Measurements from ENCODE around the gene RNF225. TPM values are rescaled to one million over a fixed set of nuclear protein-coding genes. Genes with fewer than 3 reads are reported as not detected.

Gene RNF225
- total and polyA plus RNA-seq, 9 of the 15 experiments (the other 6 are each of a cell fraction or from before 2014, with no cell fraction given) = 0.33 TPM; not detected in 8

- TF ChIP-seq DNMT1 (IDR thresholded peaks at IDR 0.05) (no peak), SIX5 (IDR thresholded peaks at IDR 0.05; ENCODE audit: borderline replicate concordance in 1 of 2, insufficient read depth in 1 of 2, low read depth in 1 of 2, low read length in 2 of 2) (no peak), THRA (IDR thresholded peaks at IDR 0.05) (no peak)
These were observed 33.2 kb downstream of the RNF225 start (continued) for GRCh38 chr19:58428617-58429016.

DNA sequence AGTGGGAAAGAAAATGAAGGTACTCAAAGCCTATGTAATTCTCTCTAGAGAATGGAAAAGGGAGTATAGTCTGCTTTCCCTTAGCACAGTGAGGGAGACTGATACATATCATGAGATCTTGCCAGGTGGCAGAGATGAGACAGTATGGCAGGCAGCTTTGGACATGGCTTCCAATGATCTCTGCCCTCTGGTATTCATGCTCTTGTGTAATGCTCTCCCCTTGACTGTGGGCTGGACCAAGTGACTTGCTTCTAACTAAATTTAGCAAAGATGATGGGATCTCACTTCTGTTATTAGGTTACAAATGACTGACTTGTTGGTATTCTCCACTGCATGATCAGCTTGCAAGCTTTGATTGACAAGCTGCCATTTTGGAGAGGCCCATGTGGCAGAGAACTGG lies 34.3 kb downstream of the RNF225 start:
- H2AFZ ChIP-seq (ENCODE audit: low read depth, low read length) = no peak overlapping the region
- in situ Hi-C loops (cut with MboI) = no loop called here
- H3K4me1 ChIP-seq (replicated peaks in 1 of 2; ENCODE audit: control insufficient read depth in 2 of 2, insufficient read depth in 2 of 2, low read length in 2 of 2) = no peaks in the 10 kb centered on the region
- H3K4me2 ChIP-seq (ENCODE audit: insufficient read depth, low read length) = no peak overlapping the region
- FAIRE-seq = peak; percentile 62
- H3K27ac ChIP-seq (ENCODE audit: extremely low read depth, low read depth, low read length) = no peak overlapping the region
- H3K36me3 ChIP-seq (ENCODE audit: control insufficient read depth, insufficient read depth, low read length) = peaks cover 2% of the 10 kb centered on the region; the same call in 1 of the 3 replicates
- ATAC-seq = no peak
- no peak for TF ChIP-seq U2AF2 (optimal IDR thresholded peaks at IDR 0.05; ENCODE audit: low read depth, low read length)
- DNase-seq (ENCODE audit: extremely low read depth in 1 of 4, low spot score in 3 of 4) = no peak
- intact Hi-C loops (cut with micrococcal nuclease) = no loop called here
- H3K9ac ChIP-seq (ENCODE audit: insufficient read depth in 1 of 2, low read depth in 2 of 2, low read length in 2 of 2) = no peak overlapping the region
- H3K27me3 ChIP-seq (ENCODE audit: control insufficient read depth in 2 of 2, insufficient read depth in 2 of 2, low read length in 2 of 2) = no peaks in the 10 kb centered on the region
- H3K4me3 ChIP-seq = no peak overlapping the region
- ChIA-PET POLR2A (interaction anchor here (1.1 to 1.8 kb wide), 2 partner anchors 20 to 23 kb away, joined by 3 to 7 read pairs; partner anchors contain the start of gene ZNF584), CTCF (ENCODE audit: low intra/inter-chr PET ratio) (no interaction called here)
- no peaks in the 10 kb centered on the region for H3K79me2 ChIP-seq (ENCODE audit: control insufficient read depth, insufficient read depth, low read length)
- H3K9me3 ChIP-seq (replicated peaks; ENCODE audit: control insufficient read depth, insufficient read depth, low read depth, low read length) = peaks cover 10% of the 10 kb centered on the region
- no peaks in the 10 kb centered on the region for H3K9me1 ChIP-seq (ENCODE audit: control insufficient read depth, insufficient read depth, low read length)
- H4K20me1 ChIP-seq (replicated peaks; ENCODE audit: control insufficient read depth, insufficient read depth, low read length) = no peaks in the 10 kb centered on the region
- BruUV-seq (replicated peaks) = no TSS peak
